COLO668 (cell line): ENCODE results near the gene MBNL1.
"Not testable (repeated sequence)": the region's sequence is repeated elsewhere in the genome, so short reads cannot be mapped to it uniquely, and the experiment has no call there.

Experiments
- DNase-seq: peaks from one replicate; lab custom pipeline; 2025; ENCODE audit not compliant: unreplicated experiment; lab: John Stamatoyannopoulos, UW

Gene MBNL1

DNA sequence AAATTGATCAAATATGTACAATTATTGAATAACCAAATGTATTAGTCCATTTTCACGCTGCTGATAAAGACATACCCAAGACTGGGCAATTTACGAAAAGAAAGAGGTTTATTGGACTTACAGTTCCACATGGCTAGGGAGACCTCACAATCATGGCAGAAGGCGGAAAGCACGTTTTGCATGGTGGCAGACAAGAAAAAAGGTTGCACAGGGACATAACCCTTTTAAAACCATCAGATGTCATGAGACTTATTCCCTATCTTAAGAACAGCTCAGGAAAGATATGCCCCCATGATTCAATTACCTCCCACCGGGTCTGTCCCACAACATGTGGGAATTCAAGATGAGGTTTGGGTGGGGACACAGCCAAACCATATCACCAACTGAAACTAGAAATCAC lies 171.5 kb downstream of the MBNL1 start:
- DNase-seq = not testable (repeated sequence)

DNA sequence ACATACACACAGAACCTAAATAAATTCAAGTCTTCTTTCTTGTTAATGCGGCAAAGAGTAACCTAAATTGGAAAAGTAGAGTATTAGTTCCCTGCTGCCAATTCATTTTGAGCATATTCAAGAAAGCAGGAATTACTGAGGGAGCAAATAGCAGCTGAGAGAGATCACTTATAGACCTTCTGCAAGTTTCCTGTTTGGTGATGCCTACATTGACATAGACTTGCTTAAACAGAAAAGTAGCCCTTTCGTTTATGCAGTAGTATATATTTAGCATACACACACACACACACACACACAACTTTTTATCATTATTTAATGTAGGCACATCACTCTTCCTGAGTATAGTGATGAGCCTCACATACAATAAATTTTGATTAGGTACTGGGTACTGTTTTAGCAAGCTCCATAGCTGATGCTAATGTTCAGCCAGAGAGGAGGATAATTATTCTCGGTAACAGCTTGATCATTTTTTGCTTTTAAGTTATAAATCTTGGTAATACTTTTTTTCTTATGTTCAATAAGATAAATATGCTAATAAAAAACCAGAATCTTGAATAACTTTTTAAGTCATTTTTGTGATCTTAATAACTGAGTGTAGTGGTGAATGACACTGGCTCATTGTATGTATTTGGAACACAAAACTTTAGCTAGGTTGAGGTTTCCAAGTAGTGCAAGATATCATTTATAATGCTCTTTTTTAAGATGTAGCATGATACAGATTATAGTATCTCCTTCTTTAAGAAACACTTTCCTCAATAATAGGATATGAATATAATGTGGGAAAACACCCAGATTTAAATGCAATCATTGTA lies 174.7 kb downstream of the MBNL1 start:
- DNase-seq = no peak

DNA sequence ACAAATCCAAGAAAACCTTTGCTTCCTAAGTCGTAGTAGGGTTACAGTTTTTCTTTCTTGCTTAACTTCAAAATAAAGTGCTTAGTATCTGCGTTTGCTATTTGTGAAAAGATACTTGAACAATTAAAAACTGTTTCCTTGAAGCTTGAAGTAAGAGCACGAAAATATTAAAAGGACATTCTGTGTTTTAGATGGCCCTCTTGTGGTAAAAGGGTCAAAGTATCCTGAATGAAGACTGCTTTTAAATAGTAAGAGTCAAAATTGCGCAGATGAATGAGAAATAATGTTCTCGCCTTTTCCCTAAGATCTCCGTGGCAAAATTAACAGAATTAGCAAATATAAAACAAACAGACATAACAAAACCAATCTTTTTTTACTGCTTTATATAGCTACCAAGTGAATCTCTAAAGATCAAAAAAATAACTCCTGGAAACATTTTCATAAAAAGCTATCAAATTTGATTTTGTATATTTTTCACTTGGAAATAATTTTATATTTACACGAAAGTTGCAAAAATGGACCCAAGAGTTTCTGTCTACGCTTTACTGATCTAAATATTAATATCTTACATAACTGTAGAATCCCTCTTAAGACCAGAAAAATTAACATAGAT lies 175.4 kb downstream of the MBNL1 start:
- no peak for DNase-seq

DNA sequence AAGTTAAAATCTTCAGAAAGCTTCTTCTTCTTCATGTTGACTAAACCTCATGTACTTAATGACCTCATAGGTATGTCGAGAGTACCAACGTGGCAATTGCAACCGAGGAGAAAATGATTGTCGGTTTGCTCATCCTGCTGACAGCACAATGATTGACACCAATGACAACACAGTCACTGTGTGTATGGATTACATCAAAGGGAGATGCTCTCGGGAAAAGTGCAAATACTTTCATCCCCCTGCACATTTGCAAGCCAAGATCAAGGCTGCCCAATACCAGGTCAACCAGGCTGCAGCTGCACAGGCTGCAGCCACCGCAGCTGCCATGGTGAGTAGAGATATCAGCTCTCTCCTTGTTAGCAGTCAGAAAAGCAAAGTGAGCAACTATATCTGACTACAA lies 176.5 kb downstream of the MBNL1 start:
- DNase-seq = no peak

DNA sequence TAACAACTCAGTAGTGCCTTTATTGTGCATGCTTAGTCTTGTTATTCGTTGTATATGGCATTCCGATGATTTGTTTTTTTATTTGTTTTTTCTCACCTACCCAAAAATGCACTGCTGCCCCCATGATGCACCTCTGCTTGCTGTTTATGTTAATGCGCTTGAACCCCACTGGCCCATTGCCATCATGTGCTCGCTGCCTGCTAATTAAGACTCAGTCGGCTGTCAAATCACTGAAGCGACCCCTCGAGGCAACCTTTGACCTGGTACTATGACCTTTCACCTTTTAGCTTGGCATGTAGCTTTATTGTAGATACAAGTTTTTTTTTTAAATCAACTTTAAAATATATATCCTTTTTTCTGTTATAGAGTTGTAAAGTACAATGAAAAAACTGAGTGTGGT lies 177.8 kb downstream of the MBNL1 start:
- DNase-seq = no peak

DNA sequence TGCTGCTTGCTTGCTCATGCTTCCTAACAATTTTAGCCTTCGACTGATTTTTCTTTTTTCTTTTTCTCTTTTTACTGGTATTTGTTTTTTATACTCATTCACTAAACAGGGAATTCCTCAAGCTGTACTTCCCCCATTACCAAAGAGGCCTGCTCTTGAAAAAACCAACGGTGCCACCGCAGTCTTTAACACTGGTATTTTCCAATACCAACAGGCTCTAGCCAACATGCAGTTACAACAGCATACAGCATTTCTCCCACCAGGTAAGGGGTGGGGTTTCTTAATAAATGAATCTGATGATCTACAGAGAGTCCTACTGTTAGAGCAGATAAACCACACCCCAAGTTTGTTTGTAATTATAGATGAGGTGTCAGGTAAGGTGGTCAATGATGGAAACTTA lies 178.8 kb downstream of the MBNL1 start:
- no peak for DNase-seq

DNA sequence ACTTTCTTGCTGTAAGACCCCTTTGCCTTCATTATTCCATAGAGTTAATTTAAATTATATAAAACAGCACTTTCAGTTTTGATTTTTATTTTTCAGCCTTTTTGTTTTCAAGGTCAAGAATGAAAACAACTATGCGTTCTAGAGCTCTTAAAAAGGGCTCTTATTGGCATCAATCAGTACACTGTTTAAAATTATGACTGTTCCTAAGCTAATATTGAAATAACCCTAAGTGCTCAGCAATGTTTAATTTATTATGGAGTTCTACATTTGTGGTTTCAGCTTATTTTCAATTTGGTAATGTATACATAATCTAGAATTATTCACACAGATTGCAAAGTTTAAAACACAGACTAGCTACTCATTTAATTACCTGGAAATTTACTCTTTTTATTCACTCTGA lies 179.4 kb downstream of the MBNL1 start:
- no peak for DNase-seq

DNA sequence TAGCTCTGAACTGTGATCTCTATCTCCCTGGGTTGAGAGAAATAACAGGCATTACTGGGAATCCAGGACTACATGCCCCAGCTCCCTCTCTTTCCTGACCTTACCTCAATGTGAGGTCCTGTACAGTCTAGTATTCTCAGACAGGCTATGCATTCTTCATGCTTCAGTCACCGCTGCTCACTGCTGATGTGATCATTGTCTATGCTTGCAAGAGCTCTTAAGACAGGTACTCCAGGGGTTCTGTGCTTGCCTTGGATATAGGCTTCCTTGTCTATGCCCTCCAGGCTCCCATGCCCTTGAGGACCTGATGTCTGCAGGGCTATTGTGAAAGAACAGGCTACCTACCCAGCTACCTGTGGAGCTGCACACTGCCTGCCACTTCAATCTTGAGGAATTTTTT lies 183.6 kb downstream of the MBNL1 start:
- no peak for DNase-seq

DNA sequence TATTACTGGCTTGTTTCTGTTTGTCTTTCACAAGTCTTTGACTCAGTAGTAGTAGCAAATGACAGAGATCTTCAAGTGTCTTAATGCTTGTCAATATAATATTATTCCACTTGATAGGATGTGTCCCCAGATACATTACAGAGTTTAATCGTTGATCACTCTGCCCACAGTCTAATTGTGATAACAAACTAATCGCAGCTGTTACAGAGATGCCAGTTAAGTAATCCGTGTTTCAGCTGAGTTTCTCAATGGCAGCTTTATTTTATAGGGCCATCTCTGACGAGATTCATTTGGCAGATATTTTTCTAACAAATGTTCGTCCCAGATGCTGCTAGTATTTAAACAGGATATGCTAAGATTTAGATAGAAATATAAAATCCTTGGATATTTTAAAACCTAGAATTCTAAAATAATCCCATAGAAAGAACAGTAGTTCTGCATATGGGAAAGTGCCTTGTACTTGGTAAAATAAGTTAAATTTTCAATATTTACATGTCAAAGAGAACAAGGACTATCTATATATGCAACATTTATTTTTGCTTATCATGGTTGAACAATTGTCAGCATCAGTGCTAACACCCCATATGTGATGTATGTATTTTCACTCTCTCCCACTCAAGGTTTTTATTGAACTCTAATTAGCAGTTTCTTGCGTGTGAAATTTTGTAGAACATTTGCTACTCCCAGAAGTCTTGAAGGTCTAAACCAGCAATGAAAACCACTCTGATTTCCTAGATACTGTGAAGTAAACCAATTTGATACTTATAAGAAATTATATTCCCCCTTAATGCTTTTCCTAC lies 185.5 kb downstream of the MBNL1 start:
- no peak for DNase-seq

DNA sequence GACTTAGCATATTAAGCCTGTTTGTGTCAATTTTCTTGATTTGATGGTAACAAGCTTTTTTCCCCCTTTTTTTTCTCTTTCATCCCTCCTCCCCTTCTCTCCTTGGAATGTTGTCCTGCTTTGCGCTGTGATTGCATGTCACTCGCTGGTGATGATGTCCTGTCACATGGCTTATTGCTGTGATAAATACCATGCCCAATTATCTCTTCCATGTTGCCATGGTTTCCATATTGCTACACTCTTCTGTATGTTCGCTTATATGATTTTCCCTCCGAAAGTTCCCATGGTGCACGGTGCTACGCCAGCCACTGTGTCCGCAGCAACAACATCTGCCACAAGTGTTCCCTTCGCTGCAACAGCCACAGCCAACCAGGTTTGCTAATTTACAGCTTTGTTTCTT lies 187.3 kb downstream of the MBNL1 start:
- DNase-seq = no peak

DNA sequence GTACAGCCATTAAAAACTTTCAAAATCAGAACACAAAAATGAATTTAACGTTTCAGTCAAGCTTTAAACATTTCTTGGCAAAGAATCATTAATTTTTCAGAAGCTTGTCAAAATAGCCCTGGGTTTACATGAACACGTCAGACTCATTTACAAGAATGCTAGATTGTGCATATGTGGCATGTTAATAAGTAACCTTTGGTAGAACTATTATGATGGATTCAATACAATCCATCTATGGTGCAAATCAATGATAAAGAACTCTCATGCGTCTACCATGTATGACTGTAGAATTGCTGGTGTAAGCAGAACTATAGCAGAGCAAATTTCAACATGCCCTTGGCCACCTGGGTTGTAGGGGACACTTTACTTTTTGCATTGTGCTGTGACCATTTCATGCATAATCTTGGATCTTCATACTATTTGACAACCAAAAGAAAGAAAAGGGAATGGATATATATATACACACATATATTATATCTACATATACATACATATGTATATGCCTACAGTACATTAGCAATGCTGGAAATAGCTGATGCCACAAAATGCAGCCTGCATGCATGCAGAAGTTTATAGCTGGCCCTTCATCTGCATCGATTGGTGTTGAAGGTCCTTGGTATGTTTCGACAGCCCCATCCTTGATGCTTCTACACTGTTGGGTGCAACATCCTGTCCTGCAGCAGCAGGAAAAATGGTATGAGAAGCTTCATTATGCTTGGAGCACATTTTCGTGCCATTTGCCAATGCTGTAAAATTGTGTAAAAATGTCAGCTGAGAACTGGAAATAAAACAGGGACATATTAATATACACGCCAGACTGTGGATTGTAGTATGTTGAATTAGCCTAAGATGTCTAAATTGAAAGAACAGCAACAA lies 189.0 kb downstream of the MBNL1 start:
- DNase-seq = no peak

DNA sequence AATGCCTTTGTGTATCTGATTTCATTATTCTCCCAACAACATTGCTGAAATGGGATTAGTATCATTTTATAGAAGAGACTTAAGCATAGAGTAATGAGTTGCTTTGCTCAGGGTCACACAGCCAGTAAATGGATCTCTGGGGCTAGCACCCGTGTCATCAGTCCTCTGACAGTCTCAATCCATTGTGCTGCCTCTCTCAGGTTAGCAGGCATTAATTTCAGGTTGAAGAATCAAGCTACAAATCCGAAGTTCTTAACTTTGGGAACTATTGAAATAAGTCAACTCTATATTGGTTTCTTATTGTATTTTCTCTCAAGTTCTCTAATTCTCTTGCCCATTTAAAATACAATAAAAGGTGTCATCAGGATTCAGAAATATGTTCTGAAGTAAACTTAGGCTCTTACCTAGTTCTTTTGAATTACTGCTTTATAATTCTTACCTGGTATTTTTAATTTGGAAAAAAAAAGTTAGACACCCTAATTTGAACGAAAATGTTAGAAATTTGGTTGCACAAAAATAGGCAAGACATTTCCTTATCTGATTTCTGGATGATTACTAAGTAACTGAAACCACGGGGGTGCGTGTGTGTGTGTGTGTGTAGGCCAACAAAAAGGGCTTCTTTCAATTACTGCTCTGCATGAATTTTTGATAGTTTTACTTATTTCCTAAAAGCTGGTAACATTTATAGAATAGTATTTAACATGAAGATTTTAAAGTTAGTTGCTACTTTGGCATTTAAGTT lies 189.8 kb downstream of the MBNL1 start:
- no peak for DNase-seq

DNA sequence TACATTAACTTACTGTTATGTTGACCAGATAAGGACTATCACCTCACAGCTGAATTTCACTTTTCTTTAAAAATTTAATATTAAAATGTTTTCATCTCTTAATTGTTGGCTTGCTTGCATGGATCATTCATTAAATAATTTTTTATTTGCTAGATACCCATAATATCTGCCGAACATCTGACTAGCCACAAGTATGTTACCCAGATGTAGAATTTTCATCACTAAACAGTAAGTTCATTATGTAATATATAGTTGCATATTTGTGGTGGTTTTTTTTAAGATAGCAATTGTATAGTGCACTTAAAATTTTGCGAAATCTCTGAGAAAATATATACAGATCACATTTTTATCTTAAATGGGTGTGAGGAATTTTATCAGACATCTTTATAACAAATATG lies 190.4 kb downstream of the MBNL1 start:
- no peak for DNase-seq

DNA sequence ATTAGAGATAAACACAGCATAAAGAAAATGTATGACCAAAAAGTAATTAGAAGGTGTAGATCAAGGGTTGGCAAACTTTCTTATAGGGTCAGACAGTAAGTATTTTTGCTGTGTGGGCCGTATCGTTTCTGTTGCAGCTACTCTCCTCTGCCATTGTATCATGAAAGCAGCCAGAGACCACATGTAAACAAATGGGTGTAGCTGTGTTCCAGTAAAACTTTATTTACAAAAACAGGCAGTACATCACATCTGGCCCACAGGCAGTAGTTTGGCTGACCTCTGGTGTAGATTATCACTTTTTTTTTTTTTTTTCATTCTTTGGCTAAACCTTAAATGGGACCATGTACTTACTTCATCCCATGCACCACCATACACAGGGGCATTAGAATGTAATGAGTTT lies 190.8 kb downstream of the MBNL1 start:
- DNase-seq = no peak

DNA sequence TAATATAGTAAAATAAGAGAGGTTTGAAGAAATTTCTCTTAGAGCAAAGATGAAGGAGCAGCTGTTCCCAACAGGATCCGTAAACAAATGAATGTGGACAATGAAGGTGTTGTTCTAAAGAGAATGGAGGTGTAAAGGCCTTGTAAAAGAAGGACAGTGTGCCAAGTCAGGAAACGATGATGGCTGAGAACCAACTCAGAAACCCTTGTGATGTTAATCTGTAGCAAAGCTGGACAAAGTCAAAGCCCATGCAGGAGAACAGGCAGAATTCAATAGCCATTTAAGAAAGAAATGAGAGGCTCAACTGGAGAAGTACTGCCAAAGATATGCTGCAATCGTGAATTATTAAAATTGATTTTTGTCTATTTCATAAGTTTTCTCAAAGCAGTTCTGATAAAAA lies 192.2 kb downstream of the MBNL1 start:
- DNase-seq = no peak

DNA sequence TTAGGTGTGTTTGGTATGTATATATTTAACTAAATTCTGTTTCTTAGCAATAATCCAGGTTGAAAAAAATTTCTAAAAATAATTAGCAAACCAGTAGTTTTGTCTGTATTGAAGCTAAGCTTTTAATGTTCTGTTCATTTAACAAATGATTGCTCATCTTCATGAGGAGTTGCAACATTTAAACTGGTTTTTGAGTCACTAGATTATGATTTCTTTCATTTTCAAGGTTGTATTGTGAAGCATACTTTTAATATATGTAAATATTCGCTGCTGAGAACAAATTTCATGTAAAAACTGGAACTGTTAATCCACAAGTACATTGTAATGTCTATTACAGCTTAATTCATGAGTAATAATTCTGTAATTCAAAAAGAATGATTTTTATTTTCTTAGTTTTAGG lies 192.7 kb downstream of the MBNL1 start:
- DNase-seq = no peak

DNA sequence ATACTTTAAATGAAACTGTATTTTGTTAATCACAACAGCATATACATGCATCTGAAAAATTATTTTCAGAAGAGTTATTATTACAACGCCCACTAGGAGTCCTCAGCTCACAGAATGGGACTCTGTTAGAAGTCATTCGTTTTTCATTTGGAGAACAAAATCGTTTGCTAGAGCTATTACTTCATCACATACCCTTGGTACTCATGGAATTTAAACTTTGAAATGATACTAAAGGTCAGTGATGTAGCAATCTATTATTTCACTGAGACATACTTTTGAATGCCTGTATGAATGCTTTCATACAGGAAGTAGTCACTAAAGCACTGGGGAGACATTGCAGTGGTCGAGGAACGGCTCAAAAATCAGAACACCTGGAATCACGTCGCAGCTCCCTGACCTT lies 198.1 kb downstream of the MBNL1 start:
- no peak for DNase-seq

DNA sequence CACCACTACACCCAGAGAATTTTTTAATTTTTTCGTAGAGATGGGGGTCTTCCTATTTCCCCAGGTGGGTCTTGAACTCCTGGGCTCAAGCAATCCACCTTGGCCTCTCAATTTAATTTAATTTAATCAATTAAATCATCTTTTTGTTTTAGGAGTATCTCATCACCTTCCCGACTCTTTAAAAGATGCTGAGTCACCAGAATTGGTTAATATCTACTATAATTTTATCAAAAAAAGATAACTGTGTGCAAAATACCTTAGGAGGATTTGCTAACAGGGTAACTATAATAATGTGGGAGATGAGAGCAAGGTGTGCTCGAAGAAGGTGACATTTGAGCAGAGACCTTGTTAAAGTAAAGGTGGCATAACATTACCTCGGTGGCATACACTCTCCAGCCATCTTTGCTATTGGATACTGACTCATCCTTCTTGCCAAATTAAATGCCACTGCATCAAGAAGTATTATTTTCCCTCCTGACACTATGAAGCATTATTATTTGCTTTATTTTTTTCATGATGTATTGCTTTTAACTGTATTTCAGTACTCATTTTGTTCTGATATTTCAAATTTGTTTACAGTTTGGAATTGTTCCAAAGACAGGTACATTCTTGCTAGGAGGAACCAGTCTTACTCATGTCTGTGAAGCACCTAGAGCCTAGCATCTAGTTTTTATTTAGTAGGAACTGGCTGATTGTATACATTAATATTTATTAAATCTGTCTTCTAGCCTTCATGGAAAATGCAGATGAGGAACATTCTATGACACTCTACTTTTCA lies 200.7 kb downstream of the MBNL1 start:
- no peak for DNase-seq

DNA sequence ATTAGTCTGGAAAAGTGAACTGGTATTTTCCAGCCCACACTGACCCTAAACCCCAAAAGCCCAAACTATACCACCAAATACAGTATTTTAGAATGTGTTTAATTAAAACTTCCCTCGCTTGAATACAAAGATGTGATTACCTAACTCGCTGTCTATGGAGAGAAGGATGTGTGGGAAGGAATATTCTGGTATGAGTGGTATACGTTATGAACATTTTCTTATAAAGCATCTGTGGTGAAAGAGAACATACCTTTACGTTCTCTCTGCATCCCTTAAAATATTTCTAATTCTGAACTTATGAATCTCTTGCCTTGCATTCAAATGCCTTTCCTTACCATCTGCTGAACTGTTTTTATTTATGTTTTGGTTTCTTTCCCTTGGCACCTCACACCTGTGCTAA lies 201.4 kb downstream of the MBNL1 start:
- no peak for DNase-seq

DNA sequence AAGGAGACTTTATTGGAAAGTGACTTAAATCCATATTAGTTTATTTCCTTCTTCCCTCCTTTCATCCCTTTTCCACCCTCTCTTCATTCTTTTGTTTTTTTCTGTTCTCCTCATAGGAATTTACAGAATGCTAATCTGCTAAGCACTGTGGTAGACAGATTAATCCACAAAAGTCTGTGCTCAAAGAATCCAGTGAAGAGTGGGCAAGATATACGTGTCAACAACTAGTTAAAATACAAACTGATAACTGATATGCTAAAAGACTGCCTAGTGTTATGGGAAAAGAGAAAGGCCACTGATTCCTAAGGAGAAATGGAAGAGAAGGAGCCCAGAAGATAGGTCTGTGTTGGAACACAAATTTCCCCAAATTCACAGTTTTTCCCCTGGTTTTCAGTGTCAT lies 202.2 kb downstream of the MBNL1 start:
- no peak for DNase-seq
